IPS-11a (cell line): ENCODE results near the gene ABHD6.
"Not testable (repeated sequence)": the region's sequence is repeated elsewhere in the genome, so short reads cannot be mapped to it uniquely, and the experiment has no call there.

ENCODE experiments used
- H3K4me3 ChIP-seq: one replicate; pipeline ENCODE4 v1.5.1; 2013; ENCODE audit warnings: low read depth, low read length, control low read depth

The ABHD6 gene

DNA sequence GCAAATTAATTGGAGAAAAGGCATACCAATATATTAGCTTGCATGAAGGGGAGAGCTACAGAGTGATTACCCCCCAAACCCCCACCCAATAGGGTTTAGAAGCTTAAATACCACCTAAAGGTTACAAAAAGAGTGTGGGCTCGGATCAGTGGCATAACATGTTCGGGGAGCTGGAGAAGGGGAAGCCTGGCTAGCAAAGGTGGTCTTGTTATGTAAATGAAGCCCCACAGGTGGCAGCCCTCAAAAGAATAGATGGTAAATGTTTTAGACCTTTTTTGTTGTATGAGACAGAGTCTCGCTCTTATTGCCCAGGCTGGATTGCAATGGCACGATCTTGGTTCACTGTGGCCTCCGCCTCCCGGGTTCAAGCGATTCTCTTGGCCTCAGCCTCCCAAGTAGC lies 84.2 kb downstream of the ABHD6 start:
- no peak overlapping the region for H3K4me3 ChIP-seq

GRCh38 chr3:58322793-58323192 lies 85.2 kb downstream of the ABHD6 start:
- no peak overlapping the region for H3K4me3 ChIP-seq

- H3K4me3 ChIP-seq, result no peak overlapping the region
Observed at GRCh38 chr3:58323529-58324390, 86.2 kb downstream of the ABHD6 start.

GRCh38 chr3:58324391-58325390 lies 87.1 kb downstream of the ABHD6 start:
- H3K4me3 ChIP-seq, result no peak overlapping the region

DNA sequence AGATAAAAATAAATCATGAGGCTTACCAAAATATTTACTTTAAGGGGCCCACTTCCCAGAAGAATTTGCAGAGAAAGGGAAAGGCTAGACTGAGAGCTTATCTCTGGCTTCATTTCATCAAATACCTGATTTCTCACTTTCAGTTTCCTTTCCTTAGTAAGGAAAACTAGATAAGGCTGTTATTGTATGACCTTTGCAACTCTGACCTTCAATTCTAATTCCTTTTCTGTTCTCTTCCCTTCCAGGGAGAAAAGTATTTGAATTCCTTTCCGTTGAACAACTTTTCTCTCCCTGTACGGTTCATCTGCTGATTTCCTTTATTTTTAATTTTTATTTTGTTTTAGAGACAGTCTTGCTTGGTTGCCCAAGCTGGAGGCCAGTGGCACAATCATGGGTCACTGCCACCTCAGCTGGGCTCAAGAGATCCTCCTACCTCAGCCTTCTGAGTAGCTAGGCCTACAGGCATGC lies 88.0 kb downstream of the ABHD6 start:
- no peak overlapping the region for H3K4me3 ChIP-seq

GRCh38 chr3:58326267-58326900 lies 88.8 kb downstream of the ABHD6 start:
- H3K4me3 ChIP-seq, result no peak overlapping the region

DNA sequence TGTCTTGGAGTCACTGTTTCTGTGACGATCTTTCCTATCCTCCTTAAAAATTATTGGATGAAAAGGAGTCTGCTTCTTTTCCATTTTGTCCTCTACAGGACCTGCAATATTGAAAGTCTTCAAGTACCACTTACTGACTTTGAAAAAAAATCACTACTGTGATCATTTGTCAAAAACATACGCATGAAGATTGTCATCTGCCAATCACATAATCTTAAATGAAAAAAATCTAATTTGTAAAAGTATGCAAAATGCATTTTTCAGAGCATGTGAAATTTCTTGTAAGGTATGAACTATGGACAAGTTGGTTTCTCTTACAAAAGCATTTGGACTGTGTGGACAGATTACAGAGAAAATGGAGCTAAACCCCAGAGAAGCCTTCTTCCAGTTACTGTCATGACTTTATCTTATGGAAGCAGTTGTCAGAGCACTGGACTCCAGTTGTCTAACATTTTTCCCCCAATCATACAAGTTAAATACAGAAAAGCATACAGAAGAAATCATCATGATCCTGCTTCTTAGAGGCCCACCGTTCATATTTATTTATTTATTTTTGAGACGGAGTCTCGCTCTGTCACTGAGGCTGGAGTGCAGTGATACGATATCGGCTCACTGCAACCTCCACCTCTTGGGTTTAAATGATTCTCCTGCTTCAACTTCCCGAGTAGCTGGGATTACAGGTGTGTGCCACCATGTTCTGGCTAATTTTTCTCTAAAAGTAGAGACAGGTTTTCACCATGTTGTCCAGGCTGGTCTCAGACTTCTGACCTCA lies 91.7 kb downstream of the ABHD6 start:
- no peak overlapping the region for H3K4me3 ChIP-seq

DNA sequence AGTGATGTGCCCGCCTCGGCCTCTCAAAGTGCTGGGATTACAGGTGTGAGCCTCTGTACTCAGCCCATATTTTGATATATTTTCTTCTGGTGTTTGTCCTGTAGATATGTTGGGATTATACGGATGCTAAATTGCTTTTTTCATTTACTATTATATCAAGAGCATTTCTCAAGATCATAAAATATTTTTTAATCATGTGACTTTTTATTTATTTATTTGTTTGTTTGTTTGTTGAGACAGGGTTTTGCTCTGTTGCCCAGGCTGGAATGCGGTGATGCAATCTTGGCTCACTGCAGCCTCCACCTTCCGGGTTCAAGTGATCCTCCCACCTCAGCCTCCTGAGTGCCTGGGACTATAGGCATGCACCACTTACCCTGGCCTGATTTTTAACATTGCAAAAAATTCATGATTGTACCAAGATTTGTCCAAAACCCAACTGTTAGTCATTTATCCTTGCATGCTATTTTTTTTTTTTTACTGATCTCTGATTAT lies 92.4 kb downstream of the ABHD6 start:
- no peak overlapping the region for H3K4me3 ChIP-seq

DNA sequence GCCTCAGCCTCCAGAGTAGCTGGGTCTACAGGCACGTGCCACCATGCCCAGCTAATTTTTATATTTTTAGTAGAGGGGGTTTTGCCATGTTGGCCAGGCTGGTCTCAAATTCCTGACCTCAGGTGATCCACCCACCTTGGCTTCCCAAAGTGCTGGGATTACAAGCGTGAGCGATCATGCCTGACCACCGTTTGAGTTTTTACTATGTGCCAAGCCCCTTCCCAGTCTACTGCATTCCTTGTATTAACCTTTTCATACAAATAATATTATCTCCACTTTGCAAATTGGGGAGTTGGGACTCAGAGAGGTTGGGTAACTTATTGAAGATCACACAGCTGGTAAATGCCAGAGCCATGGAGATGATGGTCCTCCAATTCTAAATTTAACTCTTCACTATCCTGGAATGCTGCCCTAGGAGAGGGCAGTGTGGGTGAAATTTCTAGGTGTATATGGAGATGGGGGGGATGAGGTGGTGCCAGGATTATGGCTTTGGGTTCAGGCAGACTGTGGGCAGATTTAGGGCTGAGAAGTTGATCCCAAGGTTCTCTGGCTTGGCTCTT lies 94.1 kb downstream of the ABHD6 start:
- H3K4me3 ChIP-seq, result no peak overlapping the region

GRCh38 chr3:58332575-58333188 lies 95.1 kb downstream of the ABHD6 start, which contains the start of gene PXK:
Gene PXK, plus strand, starts transcription at chr3:58332892. Its CDS starts 97 bp downstream, at chr3:58332989.
- H3K4me3 ChIP-seq, result peak within 1 kb of the TSS; percentile 51

DNA sequence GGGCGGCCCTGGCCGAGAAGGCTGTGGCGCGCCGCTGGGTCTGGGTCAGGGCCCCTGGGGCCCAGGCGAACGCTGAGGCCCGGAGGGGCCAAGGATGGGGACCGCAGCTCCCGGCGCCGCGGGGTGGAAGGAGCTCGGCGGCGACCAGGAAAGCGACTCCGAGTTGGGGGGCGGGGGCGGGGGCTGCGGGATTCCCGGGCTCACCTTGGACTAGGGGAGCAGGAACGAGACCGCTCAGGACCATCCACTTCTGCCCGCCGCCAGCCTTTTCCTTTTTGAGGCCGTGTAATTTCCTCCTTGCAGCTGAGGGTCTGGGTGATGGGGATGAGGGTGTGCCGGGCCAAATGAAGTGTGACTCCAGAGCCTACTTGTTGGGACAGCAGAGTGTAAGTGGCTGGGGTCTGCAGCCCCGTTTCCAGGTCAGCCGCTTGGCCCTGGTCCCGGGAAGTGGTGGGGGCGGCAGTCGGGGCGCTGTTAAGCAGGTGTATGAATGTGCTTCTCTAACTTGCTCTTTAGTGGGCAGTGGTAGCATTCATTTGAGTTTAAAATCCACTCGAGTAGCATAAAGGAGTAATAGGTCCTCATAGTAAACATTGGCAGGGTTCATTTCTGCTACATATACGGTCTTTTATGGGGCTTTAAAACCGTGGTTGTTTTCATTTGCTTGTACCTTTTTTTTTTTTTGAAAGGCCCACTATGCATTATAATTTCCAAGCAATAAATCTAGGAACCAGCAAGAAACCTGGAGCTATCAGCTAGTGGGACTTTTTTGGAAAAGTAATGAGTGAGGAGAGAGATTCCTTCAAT lies 95.8 kb downstream of the ABHD6 start:
- peak overlapping the region; percentile 51 for H3K4me3 ChIP-seq

GRCh38 chr3:58334013-58334321 lies 96.4 kb downstream of the ABHD6 start:
- no peak overlapping the region for H3K4me3 ChIP-seq

GRCh38 chr3:58334506-58334884 lies 96.9 kb downstream of the ABHD6 start:
- no peak overlapping the region for H3K4me3 ChIP-seq

- no peak overlapping the region for H3K4me3 ChIP-seq
Observed at GRCh38 chr3:58335652-58335947, 98.0 kb downstream of the ABHD6 start.

- no peak overlapping the region for H3K4me3 ChIP-seq
Observed at GRCh38 chr3:58336135-58336882, 98.7 kb downstream of the ABHD6 start.

DNA sequence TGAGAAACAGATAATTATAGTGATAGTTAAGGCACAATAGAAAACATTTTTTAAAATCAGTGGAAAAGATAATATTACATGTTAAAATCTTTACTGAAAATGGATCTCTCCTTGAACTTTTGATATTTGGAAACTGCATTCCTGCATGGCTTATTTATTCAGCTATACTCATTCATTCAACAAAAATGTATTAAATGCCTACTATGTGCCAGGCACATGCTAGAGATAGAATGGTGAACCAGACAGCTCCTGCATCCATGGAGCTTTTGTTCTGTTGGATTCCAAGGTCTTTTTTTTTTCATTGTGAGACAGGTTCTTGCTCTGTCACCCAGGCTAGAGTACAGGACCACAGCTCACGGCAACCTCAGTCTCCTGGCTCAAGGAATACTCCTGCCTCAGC lies 99.6 kb downstream of the ABHD6 start:
- H3K4me3 ChIP-seq, result no peak overlapping the region

DNA sequence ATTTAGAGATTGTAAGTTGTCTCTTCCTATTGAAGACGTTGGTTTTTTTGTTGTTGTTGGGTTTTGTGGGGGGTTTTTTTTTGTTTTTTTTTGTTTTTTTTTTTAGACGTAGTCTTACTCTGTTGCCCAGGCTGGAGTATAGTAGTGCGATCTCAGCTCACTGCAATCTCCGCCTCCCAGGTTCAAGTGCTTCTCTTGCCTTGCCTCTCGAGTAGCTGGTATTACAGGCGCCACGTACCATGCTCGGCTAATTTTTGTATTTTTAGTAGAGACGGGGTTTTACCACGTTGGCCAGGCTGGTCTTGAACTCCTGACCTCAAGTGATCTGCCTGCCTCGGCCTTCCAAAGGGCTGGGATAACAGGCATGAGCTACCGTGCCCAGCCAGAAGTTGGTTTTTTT lies 101.6 kb downstream of the ABHD6 start:
- not testable (repeated sequence) for H3K4me3 ChIP-seq

- H3K4me3 ChIP-seq, result no peak overlapping the region
Observed at GRCh38 chr3:58340594-58341244, 103.1 kb downstream of the ABHD6 start.
